GM21723 (cell line): ENCODE measurements around the gene RPL36AL.
"Not testable (repeated sequence)": the region's sequence is repeated elsewhere in the genome, so short reads cannot be mapped to it uniquely, and the experiment has no call there.

ENCODE experiments used
- ATAC-seq: cut with Tn5 transposase; IDR thresholded peaks from one replicate; pipeline ENCODE4 v1.9.1; 2021; ENCODE audit warnings: mild to moderate bottlenecking, moderate library complexity; ENCODE audit not compliant: unreplicated experiment

The RPL36AL gene

GRCh38 chr14:49619730-49620129, 696 bp downstream of the RPL36AL start:
- ATAC-seq = no peak

GRCh38 chr14:49619273-49619672, 1.2 kb downstream of the RPL36AL start:
- not testable (repeated sequence) for ATAC-seq

GRCh38 chr14:49617852-49618519, 2.4 kb downstream of the RPL36AL start:
- ATAC-seq = no peak

- no peak for ATAC-seq
These were observed 4.7 kb downstream of the RPL36AL start for GRCh38 chr14:49615776-49616175.

- no peak for ATAC-seq
These were observed 6.2 kb downstream of the RPL36AL start for GRCh38 chr14:49614196-49614595.

GRCh38 chr14:49612671-49613070, 7.8 kb downstream of the RPL36AL start:
- no peak for ATAC-seq

GRCh38 chr14:49612251-49612650, 8.2 kb downstream of the RPL36AL start:
- no peak for ATAC-seq

- ATAC-seq = no peak
These were observed 12.8 kb downstream of the RPL36AL start for GRCh38 chr14:49607583-49607982.

GRCh38 chr14:49598485-49599300, 21.7 kb downstream of the RPL36AL start, which contains the start of gene LRR1:
TSS of gene LRR1 (plus strand) at chr14:49598940. CDS start at chr14:49599021, 81 bp downstream.
- peak; percentile 51 for ATAC-seq

- no peak for ATAC-seq
These were observed 22.3 kb downstream of the RPL36AL start for GRCh38 chr14:49598189-49598484.

GRCh38 chr14:49594347-49595091, 25.9 kb downstream of the RPL36AL start:
- peak; percentile 31 for ATAC-seq

- peak; percentile 28 for ATAC-seq
These were observed 27.4 kb downstream of the RPL36AL start for GRCh38 chr14:49593016-49593415.

GRCh38 chr14:49589387-49589786, 31.0 kb downstream of the RPL36AL start:
- no peak for ATAC-seq

- ATAC-seq = peak; percentile 37
These were observed 33.6 kb downstream of the RPL36AL start for GRCh38 chr14:49586673-49587460.

- peak; percentile 88 for ATAC-seq
These were observed 34.4 kb downstream of the RPL36AL start, which contains the start of gene RPS29 for GRCh38 chr14:49585803-49586672. TSS of gene RPS29 (minus strand) at chr14:49586380. CDS start at chr14:49586346, 34 bp downstream.

GRCh38 chr14:49584981-49585640, 35.3 kb downstream of the RPL36AL start:
- not testable (repeated sequence) for ATAC-seq

GRCh38 chr14:49584058-49584457, 36.4 kb downstream of the RPL36AL start:
- no peak for ATAC-seq

GRCh38 chr14:49583629-49584028, 36.8 kb downstream of the RPL36AL start:
- ATAC-seq = no peak
